ENCODE data around the gene PITX1. TPM values are rescaled to one million over a fixed set of nuclear protein-coding genes. Genes with fewer than 3 reads are reported as not detected.

The PITX1 gene
- total RNA-seq, 1 donor from 2014 or later: not detected

DNA sequence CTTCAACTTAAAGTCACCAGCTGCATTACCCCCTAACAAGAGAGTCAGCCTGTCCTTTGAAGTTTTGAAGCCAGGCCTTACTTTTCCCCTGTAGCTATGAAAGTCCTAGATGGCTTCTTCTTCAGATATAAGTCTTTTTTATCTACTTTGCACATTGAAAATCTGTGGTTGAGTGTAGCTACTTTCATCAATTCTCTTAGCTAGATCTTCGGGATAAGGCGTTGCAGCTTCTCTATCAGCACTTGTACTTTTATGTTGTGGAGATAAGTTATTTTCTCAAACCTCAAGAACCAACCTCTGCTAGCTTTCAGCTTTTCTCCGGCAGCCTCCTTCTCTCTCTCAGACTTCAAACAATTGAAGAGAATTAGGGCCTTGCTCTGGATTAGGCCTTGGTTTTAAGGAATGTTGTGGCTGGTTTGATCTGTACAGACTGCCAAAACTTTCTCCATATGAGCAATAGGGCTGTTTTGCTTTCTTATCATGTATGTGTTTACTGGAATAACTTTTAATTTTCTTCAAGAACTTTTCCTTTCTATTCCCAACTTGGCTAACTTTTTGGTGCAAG lies 44.7 kb downstream of the PITX1 start:
- Histone ChIP-seq H3K9me3 (no peaks in the 10 kb centered on the region), H3K4me3 (no peak overlapping the region), H3K4me1 (no peaks in the 10 kb centered on the region), H3K27ac (no peak overlapping the region), H3K36me3 (no peaks in the 10 kb centered on the region), H3K27me3 (no peaks in the 10 kb centered on the region)
- no peak for DNase-seq
- intact Hi-C loops (cut with DNase I): no loop called here
- no peak for ATAC-seq
- TF ChIP-seq, protein P1, sequence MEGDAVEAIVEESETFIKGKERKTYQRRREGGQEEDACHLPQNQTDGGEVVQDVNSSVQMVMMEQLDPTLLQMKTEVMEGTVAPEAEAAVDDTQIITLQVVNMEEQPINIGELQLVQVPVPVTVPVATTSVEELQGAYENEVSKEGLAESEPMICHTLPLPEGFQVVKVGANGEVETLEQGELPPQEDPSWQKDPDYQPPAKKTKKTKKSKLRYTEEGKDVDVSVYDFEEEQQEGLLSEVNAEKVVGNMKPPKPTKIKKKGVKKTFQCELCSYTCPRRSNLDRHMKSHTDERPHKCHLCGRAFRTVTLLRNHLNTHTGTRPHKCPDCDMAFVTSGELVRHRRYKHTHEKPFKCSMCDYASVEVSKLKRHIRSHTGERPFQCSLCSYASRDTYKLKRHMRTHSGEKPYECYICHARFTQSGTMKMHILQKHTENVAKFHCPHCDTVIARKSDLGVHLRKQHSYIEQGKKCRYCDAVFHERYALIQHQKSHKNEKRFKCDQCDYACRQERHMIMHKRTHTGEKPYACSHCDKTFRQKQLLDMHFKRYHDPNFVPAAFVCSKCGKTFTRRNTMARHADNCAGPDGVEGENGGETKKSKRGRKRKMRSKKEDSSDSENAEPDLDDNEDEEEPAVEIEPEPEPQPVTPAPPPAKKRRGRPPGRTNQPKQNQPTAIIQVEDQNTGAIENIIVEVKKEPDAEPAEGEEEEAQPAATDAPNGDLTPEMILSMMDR (IDR thresholded peaks at IDR 0.05): no peak

DNA sequence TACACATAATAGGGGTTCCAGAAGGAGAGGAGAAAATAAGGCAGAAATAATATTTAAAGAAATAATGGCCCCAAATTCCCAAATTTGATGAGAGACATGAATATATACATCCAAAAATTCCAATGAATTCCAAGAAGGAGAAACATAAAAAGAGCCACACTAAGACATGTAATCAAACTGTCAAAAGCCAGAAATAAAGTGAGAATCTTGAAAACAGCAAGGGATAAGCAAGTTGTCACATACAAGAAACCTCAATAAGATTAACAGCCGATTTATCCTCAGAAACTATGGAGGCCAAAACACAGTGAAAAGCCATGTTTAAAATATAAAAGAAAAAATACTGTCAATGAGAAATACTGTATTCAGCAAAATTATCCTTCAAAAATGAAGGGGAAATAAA lies 51.8 kb downstream of the PITX1 start:
- intact Hi-C loops (cut with DNase I): no loop called here
- Histone ChIP-seq H3K9me3 (peaks cover 20% of the 10 kb centered on the region), H3K36me3 (no peaks in the 10 kb centered on the region), H3K27ac (no peak overlapping the region), H3K4me1 (no peaks in the 10 kb centered on the region), H3K27me3 (no peaks in the 10 kb centered on the region), H3K4me3 (no peak overlapping the region)
- no peak for ATAC-seq
- TF ChIP-seq, protein P1 (IDR thresholded peaks at IDR 0.05): no peak
- DNase-seq: no peak

DNA sequence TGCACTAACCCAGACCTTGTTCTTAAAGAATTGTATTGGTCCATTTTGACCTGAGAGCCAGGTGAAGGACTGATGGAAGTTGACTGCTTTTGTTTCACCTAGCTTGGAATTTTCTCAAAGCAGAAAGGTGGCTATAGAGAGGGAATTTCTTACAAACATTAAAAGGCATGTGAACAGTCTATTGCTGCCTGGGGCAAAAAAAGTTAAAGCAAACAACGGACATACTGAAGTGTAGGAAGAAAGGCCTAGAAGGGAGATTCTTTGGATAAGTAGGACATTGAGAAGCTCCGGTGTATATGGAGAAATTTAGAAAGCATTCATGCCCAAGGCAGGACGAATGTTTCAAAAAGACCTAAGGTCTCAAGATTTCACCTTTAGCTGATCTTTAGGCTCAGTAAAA lies 54.6 kb downstream of the PITX1 start:
- Histone ChIP-seq H3K4me1 (no peaks in the 10 kb centered on the region), H3K36me3 (no peaks in the 10 kb centered on the region), H3K27me3 (no peaks in the 10 kb centered on the region), H3K27ac (no peak overlapping the region), H3K9me3 (peaks cover 28% of the 10 kb centered on the region), H3K4me3 (no peak overlapping the region)
- no peak for DNase-seq
- intact Hi-C loops (cut with DNase I): no loop called here
- ATAC-seq: no peak
- TF ChIP-seq, protein P1 (IDR thresholded peaks at IDR 0.05): no peak

Other genes starting within 250 kb of the PITX1 start
- 44.9 TPM for gene C5orf24, start 188.3 kb downstream of the PITX1 start, total RNA-seq
- 60.6 TPM for gene TXNDC15, start 159.9 kb downstream of the PITX1 start, total RNA-seq
- 11.2 TPM for gene PCBD2, start 129.1 kb downstream of the PITX1 start, total RNA-seq
- 0.87 TPM for gene CATSPER3, start 66.3 kb downstream of the PITX1 start, total RNA-seq

Data from upper lobe of right lung (tissue), 1 donor.